ENCODE data around the gene WNT10A.
A peak's percentile ranks its signal among the peaks of the same experiment; 100 is the strongest.

The WNT10A gene

GRCh38 chr2:218852911-218853667, 27.6 kb upstream of the WNT10A start:
- TF ChIP-seq CTCF (IDR thresholded peaks at IDR 0.05; ENCODE audit: control extremely low read depth, extremely low read depth, low read depth, missing control alignments): peak; percentile 88
- peak; percentile 65 for DNase-seq (ENCODE audit: extremely low spot score)
- CTCF ChIA-PET: interaction anchor here (0.7 to 6.4 kb wide), 35 partner anchors 10 to 677 kb away, joined by 3 to 89 read pairs (median 4); partner anchors contain the start of genes CDK5R2 and TTLL4
- POLR2A ChIA-PET: no interaction called here

- no peak for DNase-seq (ENCODE audit: extremely low spot score)
- ChIA-PET POLR2A (no interaction called here), CTCF (interaction anchor here (0.7 to 6.4 kb wide), 17 partner anchors 10 to 267 kb away, joined by 3 to 89 read pairs (median 4); partner anchors contain the start of gene CDK5R2)
- TF ChIP-seq CTCF (IDR thresholded peaks at IDR 0.05; ENCODE audit: control extremely low read depth, extremely low read depth, low read depth, missing control alignments): no peak
Observed at GRCh38 chr2:218853766-218854165, 26.9 kb upstream of the WNT10A start.

GRCh38 chr2:218854860-218855259, 25.8 kb upstream of the WNT10A start:
- POLR2A ChIA-PET: no interaction called here
- no peak for DNase-seq (ENCODE audit: extremely low spot score)
- TF ChIP-seq CTCF (IDR thresholded peaks at IDR 0.05; ENCODE audit: control extremely low read depth, extremely low read depth, low read depth, missing control alignments): no peak
- CTCF ChIA-PET: interaction anchor here (0.9 to 6.4 kb wide), 5 partner anchors 26 to 140 kb away, joined by 3 to 89 read pairs (median 3); partner anchors contain the start of gene WNT10A

GRCh38 chr2:218855305-218856166, 25.1 kb upstream of the WNT10A start:
- no peak for DNase-seq (ENCODE audit: extremely low spot score)
- TF ChIP-seq CTCF (IDR thresholded peaks at IDR 0.05; ENCODE audit: control extremely low read depth, extremely low read depth, low read depth, missing control alignments): no peak
- POLR2A ChIA-PET: no interaction called here
- CTCF ChIA-PET: interaction anchor here (0.8 to 6.4 kb wide), 6 partner anchors 13 to 139 kb away, joined by 3 to 89 read pairs (median 3); partner anchors contain the start of gene WNT10A

- no peak for DNase-seq (ENCODE audit: extremely low spot score)
Observed at GRCh38 chr2:218856167-218856895, 24.3 kb upstream of the WNT10A start.

More at GRCh38 chr2:218856167-218856895, 24.3 kb upstream of the WNT10A start:
- CTCF ChIA-PET: interaction anchor here (0.8 to 6.4 kb wide), 4 partner anchors 13 to 125 kb away, joined by 3 to 89 read pairs (median 3); partner anchors contain the start of gene WNT10A
- no peak for TF ChIP-seq CTCF (IDR thresholded peaks at IDR 0.05; ENCODE audit: control extremely low read depth, extremely low read depth, low read depth, missing control alignments)
- POLR2A ChIA-PET: no interaction called here

Data from GM10248 (cell line).